ENCODE results near the gene NPBWR2.

The NPBWR2 gene

DNA sequence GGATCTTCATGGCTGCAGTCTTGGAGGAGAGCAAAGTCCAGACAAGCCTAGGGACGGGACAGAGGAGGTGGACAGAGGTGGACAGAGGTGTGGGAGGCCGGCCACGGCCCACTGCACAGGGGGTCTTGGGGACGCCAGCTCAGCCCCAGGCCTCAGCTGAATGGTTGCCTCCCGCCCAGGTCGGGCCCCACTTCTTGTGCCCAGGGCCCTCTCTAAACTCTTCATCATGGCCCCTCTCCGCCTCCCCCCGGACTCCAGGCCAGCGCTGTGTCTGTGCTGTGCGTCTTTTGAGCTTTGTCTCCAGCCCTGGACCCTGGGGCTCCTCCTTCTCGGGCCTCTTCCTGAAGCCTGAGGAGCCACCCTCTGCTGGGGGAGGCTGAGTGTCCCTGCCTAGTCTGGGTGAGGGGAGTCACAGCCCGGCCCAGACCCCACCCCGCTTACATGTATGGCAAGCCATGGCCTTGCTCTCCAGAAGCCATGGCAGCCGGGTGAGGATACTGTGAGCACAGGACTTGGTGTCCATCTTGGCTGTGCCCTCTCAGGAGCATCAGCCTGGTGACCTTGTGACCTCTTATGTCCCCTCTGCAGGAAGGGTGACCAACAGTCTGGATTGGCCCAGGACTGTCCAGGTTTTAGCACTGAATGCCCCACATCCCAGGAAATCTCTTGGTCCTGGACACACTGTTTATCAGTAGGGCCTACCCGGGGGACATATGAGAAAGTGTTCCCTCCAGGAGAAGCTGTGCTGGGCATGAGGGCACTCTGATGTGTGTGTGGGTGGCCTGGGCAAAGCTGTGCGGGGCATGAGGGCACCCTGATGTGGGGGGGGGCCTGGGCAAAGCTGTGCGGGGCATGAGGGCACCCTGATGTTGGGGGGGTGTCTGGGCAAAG is 9.4 kb upstream of the NPBWR2 start:
- no peak for DNase-seq

DNA sequence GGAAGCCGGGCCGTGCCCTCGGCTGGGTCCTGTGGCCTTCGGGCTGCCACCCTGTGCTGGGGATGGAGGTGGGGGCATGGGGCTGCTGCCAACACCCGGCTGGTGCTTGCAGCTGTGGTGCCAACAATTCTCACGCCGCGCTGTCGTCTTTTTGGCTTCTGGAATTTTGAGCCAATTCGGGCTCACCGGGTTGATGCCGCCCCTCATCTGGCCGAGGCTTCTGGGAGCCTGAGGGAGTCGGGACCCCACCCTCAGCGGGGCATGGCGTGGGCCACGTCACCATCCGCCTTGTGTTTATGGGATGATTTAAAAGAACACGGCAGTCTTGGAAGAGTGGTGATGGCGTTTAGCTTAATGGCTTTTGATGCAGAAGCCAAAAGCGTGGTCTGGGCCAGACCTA is 8.7 kb upstream of the NPBWR2 start:
- DNase-seq = no peak

DNA sequence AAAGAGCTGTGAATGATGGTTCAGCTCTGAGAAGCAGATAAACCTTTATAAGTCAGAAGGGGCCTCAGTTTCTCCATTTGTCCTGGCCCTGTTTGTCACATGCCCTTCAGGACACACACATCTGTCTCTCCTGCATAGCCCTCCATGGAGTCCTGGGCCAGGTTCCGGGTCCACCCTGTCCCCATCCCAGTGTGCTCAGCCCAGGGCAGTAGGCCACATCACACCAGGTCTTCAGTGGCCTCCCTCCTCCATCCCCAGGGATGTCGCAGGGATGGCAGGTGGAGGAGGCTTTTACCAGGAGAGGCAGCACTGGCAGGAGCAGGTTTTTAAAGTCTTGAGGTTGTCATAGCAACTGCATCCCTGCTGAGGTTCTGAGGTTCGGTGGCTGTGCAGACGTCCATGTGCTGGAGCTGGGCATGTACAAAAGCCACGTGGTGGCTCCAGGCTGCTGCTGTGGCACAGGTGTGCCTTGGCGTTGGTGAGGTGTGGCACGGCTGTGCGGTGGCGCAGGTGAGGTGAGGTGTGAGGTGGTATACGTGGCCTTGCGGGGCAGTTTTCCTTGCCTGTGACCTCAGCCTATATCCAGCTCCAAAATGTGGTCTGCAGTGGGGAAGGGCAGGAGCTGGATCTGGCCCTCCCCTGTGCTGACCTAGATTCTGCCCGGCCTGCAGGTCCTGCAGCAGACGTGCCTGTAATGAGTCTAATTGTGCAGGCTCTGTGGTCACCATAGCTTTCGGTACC is 8.0 kb upstream of the NPBWR2 start:
- no peak for DNase-seq

DNA sequence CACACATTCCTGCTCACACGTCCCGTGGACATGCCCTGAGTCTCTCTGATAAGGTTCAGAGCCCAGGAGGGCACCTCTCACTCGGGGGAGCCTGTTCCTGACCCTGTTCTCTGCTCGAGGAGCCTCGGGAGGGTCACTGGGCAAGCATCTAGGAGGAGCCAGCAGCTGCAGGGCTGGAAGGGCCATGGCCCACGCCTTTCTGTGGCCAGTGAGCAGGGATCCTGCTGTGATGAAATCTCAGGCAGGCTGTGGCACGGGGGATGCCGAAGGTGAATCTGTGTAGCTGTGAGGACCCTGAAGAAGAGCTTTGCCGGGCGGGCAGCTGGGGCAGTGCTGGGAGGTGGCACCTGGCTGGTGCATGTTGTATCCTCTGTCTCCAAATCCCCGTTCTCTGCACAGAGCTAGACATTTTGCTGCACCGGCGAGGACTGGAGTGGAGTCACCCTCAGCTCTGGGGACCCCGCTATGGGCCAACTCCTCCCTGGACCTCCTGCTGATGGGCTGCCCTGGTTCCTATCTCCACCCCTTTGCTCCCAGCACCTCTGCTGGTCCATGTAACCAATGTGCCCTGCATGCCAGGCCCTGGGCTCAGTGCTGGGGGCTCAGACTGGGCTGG is 7.1 kb upstream of the NPBWR2 start:
- DNase-seq = no peak

DNA sequence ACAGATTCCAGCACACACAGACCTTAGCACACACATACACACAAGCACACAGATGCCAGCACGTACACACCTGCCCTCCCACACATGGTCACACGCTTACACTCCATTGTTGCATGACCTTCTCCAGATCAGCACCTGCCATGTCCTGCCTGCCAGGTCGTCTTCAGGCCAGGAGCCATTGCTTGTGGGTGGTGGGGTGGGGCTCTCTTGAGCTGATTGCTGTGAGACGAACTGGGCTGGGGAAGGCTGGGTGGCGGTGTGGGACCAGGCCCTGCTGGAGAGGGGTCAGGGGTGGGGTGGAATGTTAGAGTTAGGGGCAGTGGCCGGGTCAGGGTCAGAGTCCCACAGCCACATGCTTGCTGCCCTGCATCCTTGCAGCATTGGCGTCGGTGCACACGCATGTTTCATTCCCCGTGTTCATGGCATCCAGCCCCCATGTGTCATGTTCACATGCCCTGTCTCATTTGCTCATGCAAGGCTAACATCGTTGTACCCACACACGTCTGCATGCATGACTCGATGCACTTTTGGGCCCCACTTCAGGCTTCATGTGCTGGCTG is 6.5 kb upstream of the NPBWR2 start:
- no peak for DNase-seq

DNA sequence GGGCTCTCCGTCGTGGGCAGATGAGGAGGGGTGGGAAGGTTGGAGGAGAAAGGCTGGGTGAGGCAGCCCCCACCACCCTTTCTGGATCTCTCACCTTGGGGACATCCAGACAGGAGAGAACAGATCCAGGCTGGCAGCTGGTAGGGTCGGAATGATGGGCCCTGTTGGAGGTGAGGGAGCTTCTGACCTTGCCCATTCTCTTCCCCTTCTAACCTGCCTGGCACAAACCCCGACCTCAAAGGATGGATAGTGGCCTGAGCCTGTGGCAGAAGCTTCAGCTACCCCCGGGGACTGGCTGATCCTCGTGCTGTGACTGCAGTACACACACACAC is 6.0 kb upstream of the NPBWR2 start:
- DNase-seq = no peak

DNA sequence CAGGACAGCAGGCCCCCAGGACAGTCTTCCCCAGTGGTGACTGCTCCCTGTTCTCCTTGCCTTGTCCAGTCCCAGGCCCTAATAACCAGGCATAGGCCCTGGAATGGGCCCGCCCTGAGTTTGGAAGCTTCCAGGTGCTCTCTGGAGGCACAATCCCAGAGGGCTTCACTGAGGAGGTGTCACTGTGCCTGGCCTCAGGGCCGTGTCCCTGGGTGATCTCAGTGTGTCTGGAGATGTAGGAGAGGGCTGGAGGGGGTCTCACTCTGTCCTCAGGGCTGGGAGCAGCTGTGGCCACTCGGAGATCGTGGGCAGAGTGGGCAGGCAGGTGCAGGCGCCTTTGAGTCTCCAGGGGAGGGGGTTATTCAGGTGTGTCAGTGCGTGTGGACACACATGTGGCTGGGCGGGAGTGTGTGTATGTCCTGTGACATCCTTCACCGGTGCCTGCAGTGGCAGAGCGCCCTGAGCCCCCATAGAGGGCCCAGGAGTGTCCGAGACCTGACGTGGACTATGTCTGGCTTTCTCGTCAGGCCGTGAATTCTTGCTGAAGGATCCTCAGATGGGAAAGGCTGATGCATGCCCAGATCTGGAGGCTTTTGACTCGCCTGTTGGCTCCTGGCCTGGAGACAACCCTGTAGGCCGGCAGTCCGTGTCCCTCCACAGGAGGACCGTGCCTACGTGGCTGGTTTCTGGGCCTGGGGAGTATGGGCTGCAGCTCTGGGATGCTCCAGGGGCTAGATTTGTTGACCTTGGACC is 5.5 kb upstream of the NPBWR2 start:
- DNase-seq = no peak

DNA sequence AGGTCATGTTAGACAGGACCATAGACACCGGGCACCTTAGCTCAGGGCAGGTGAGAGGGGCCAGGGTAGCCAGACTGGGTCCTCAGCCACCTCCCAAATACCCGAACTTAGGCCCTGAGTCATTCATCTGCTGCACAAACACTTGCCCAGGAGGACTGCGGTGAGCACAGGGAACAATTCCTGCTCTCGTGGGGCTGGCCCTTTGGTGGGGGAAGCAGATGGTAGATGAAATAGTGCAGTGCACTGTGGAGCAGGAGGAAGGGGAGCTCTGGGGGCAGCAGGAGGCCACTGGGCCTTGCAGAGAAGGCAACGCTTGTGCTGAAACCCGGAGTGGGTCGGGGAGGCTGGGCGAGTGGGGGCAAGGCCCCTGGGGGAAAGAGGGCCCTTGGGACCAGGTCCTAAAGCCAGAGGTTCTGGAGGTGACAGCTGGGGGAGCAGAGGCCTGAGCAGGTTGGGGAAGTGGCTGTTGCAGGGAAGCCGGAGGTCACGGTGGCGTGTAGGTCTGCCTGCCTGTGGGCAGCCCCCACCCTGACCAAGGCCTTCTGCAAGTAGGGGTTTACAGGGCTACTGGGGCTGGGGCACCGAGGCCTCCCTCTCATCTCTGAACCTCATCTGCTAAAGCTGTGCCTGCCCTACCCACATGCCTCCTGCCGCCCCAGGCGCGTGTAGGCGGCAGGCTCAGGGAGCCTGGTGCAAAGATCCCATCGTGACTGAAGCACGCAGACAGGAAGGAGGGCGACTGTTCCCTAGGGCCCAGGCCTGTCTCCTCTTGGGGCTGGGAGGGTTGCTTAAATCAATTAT is 4.7 kb upstream of the NPBWR2 start:
- DNase-seq = no peak

DNA sequence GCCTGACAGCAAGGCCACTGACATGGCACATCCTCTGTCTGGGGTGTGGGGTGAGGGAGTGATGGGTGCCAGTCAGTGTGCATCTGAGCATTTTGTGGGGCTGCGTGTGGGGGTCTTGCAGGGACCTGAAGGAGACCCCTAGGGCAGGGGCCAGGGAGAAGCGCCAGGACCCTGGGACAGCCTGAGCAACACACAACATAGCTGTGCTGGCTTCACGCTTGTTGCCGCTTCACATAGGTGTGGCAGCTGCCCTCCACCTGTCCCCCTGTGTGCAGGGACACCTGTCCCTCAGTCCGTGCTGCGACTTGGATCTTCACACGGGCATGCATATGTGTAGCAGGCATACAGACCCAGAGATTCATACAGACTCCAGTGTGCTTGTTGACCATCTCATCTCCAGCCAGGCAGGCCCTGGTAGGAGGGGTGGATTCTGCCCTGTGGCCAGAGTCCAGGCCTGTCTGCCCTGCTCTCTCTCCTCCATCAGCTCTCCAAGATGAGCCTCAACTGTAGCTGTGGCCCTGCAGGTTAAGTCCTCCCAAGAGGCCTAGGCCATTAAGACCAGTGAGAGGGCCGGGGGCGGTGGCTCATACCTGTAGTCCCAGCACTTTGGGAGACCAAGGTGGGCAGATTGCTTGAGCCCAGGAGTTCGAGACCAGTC is 3.2 kb upstream of the NPBWR2 start:
- DNase-seq = no peak

DNA sequence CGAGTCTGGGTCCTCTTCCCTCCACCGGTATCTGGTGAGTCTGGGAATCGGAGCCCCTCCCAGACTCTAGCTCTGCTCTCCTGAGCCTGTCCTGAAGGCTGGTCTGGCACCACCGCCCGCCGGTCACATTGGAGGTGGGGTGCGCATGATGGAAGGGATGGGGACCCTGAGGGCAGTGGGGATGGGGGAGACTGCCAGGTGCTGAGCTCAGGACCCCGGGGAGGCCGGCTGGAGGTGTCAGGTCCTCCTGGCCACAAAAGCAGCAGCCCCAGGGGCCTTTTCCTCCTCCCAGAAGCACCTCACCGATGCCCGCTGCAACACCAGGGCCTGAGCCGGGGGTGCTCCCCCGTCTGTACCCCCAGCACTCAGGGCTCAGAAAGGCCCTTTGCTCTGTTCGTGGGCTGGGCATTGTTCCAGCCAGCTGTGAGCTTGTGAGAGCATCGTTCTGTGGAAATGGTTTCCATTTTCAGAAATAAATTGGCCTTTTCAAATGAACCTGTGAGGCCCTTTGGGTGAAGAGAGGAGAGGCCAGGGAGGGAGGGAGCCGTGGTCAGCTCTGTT is 2.5 kb upstream of the NPBWR2 start:
- DNase-seq = no peak

DNA sequence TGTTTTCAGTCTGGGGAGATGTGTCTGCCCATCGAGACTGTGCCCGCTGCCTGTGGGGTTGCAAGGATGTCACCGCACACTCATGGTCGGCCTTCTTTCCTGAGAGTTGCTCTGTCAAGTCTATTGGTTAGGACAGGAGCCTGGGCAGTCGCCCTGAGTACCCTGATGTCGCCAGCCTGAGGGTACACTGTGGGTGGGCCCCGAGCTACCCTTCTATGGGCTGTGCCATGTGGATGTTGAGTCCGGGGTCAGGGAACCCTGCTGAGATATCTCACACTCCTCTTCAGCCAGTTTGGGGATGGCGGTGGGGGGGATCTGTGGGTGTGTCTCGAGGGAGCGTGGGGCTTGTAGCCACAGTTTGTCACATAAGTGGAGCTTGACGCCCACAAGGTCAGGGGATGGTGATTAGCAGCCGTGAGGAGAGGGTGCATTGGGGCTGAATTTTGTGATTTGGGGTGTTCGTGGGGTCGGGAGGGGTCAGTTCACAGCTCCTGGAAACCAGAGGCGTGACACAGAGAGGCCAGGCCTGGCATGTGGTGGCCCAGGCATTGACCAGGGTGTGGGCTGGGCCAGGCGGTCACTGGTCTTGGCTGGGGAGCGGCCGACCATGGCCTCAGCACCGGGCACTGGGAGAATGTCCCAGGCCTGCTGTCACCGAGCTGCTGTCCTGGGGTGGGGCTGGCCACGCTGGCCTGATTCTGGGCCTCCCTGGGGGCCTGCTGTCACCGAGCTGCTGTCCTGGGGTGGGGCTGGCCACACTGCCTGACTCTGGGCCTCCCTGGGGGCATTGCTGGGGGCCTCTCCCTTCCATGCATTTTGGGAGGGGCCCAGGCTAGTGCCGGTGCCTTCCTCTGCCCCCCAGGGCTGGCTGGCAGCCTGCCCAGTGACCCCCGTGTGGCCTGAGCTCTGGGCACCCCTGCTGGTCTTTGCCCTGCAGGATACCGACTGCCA is 1.6 kb upstream of the NPBWR2 start:
- no peak for DNase-seq

DNA sequence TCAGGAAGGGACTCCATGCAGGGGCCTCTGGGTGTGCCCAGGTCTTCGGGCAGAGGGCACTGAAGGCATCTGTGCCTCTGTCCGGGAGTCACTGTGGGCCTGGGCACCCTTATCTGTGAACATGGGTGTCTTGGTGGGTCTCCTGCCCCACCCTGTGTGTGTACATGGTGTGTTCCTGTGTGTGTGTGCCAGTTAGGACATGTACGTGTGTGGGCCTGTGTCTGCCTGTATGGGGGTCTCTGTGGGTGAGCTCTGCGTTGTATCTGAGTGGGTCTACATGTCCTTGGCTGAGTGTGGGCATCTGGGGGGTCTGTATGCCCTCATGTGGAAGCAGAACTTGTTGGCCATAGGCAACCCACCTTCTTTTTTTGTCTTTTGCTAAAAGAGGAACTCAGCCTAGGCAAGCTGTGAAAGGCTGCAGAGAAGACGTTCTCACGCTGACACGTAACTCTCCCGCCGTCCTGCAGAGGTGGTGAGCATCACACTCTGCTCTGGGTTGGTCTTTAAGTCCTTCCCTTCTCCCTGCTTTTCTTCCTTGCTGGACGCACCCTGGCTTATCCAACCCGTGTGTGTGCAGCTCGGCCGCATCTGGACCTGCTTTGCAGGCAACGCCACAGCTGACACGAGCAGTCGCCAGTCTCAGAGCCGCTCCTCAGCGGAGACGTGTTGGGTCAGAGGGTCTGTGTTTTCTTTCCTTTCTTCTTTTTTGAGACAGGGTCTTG is 532 bp upstream of the NPBWR2 start:
- no peak for DNase-seq

DNA sequence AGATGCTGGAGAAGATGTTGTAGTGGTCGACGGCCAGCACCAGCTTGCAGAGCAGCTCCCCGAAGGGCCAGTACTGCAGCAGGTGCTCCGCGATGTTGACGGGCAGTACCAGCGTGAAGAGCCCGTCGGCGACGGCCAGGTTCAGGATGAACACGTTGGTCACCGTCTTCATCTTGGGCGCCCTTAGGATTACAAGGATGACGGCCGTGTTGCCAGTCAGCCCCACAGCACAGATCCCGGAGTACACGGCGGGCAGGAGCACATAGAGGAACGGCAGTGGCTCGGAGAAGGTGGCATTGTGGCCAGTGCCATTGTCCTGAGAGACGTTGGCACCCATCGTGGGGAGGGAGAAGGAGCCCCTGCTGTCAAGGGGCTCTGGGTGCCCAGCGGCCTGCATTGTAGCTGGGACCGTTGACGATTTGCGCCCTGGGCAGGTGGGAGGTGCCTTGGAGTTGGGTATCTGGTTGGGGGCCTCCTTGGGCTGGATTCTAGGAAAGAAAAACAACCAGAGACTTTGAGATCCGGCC is 867 bp downstream of the NPBWR2 start:
- no peak for DNase-seq

DNA sequence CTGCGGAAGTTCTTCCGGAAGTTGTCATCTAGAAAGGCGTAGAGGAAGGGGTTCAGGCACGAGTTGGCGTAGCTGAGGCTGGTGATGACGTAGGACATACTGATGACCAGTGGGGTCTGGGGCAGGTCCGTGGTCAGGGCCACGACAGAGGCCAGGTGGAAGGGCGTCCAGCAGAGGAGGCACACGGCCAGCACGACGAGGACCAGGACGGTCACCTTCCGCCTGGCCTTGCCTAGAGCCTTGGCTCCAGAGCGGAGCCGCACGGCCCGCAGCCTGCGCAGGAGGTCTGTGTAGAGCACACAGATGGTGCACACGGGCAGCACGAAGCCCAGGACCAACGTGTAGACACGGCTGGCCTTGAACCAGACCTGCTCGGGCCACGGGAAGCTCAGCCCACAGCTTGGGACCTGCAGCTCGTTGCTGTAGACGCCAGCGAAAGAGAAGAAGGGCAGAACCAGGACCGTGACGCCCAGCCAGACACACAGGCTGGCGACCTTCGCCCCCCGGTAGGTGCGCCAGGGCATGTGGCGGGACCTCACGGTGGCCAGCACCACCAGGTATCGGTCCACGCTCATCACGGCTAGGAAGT is 1.4 kb downstream of the NPBWR2 start:
- DNase-seq = no peak

DNA sequence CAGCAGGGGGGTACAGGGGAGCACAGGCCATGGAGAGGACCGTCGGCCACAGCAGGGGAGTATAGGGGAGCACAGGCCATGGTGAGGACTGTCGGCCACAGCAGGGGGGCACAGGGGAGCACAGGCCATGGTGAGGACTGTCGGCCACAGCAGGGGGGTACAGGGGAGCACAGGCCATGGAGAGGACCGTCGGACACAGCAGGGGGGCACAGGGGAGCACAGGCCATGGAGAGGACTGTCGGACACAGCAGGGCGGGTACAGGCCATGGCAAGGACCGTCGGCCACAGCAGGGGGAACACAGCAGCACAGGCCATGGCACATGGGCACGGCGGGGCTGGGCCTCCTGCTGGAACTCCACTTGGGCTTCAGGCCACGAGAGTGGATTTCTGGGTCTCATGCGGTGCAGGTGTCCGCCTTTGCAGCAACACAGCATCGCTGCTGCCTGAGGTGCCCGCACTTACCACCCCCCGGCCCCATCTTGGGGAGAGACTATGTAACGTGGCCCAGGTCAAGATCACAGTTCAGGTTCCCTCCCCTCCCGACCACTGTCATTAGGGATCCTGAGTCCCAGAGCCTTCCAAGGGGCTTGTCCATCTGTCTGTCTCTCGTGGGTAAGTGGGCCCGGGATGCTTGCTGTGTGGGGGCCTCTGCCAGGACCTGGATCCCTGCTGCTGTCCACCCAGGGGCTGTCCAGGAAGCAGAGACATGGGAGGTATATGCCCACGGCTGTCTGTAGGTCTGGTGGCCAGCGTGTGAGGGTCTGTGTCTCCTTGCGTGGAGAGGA is 2.5 kb downstream of the NPBWR2 start:
- no peak for DNase-seq

DNA sequence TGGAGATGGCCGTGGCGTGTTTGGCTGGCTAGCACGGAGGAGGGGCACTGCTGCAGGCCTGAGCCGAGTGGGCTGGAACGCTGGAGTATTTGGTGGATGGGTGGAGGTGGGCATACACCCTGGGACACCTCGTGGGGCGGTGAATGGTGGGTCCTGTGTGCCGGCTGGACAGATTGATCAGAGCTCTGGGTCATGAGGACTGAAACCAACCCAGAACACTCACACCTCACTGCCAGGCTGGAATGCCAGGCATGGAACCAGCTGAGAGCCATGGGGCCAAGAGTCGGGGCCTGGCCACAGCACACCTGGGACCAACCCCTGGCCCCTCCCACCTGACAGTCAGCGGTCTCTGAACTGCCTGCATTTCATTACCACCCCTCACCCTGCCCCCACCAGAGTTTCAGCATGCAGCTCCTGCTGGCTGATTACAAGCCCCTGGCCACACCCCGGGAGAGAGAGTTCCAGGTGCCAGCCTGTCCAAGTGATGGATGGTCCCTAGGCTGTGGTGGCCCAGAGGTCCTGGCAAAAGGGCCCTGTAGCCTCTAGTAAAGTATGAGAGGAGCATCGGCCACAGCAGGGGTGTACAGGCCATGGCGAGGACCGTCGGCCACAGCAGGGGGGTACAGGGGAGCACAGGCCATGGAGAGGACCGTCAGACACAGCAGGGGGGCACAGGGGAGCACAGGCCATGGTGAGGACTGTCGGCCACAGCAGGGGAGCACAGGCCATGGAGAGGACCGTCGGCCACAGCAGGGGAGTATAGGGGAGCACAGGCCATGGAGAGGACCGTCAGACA is 3.3 kb downstream of the NPBWR2 start:
- no peak for DNase-seq

All from NCI-H1105 (cell line).